SK-N-MC (cell line): Measurements from ENCODE around the gene CALN1.

Source experiments
- EZH2 ChIP-seq: fragments of 200-600 bp; sonication (generic); IDR thresholded peaks from one replicate; pipeline ENCODE4 v1.6.1; 2017; ENCODE audit warnings: antibody characterized with exemption
- FOXP2 ChIP-seq: optimal IDR thresholded peaks from 2 replicates; pipeline ENCODE3; 2011; ENCODE audit warnings: mild to moderate bottlenecking, moderate library complexity; ENCODE audit not compliant: insufficient read depth; ENCODE audit errors: extremely low read length, control extremely low read depth
- POLR2AphosphoS5 ChIP-seq: IDR thresholded peaks from 2 replicates; pipeline ENCODE4 v1.6.1; 2012; ENCODE audit warnings: mild to moderate bottlenecking, low read depth, low read length, borderline replicate concordance

DNA sequence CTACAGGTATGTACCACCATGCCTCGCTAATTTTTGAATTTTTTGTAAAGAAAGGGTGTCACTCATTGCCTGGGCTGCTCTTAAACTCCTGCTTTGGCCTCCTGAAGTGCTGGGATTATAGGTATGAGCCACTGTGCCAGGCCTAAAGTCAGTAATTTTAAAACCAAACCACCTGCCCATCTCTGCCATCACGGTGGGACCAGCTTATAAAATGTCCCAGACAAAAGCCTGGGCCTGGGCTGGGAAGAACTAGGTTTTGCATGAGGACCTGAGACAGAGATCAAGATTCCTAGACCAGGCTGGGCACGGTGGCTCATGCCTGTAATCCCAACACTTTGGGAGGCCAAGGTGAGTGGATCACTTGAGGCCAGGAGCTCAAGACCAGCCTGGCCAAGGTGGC lies 395.6 kb downstream of the CALN1 start:
- TF ChIP-seq EZH2 (no peak), POLR2AphosphoS5 (no peak), FOXP2 (no peak)
